KOPT-K1 (cell line): ENCODE data around the gene FGF1.
A peak's percentile ranks its signal among the peaks of the same experiment; 100 is the strongest.

Source experiments
- H3K27ac ChIP-seq: fragments of 200-600 bp; sonication (generic); 2 replicates; pipeline ENCODE4 v1.5.1; 2016; ENCODE audit warnings: antibody characterized with exemption, mild to moderate bottlenecking, low read depth, low read length; ENCODE audit not compliant: poor library complexity, severe bottlenecking
- H3K36me3 ChIP-seq: fragments of 200-600 bp; sonication (generic); 2 replicates; pipeline ENCODE4 v1.5.1; 2017; ENCODE audit warnings: antibody characterized with exemption, mild to moderate bottlenecking, low read length, moderate library complexity; ENCODE audit not compliant: insufficient read depth
- H3K9me3 ChIP-seq: fragments of 200-600 bp; sonication (generic); 2 replicates; pipeline ENCODE4 v1.5.1; 2017; ENCODE audit warnings: antibody characterized with exemption, low read length, mild to moderate bottlenecking; ENCODE audit not compliant: insufficient read depth, poor library complexity, severe bottlenecking

FGF1 gene

GRCh38 chr5:142685418-142686209 lies at the start of gene FGF1:
TSS of gene FGF1 (minus strand) at chr5:142686090. CDS start at chr5:142614127, 71,963 bp downstream.
- Histone ChIP-seq H3K36me3 (no peaks in the 10 kb centered on the region), H3K9me3 (no peaks in the 10 kb centered on the region), H3K27ac (no peak within 1 kb of the TSS)

GRCh38 chr5:142727735-142728047 lies 41.8 kb upstream of the FGF1 start:
- Histone ChIP-seq H3K36me3 (no peaks in the 10 kb centered on the region), H3K27ac (no peak overlapping the region), H3K9me3 (no peaks in the 10 kb centered on the region)

GRCh38 chr5:142726188-142726731 lies 40.4 kb upstream of the FGF1 start:
- no peaks in the 10 kb centered on the region for H3K36me3 ChIP-seq
- no peaks in the 10 kb centered on the region for H3K9me3 ChIP-seq
- H3K27ac ChIP-seq, result no peak overlapping the region

- H3K27ac ChIP-seq, result no peak overlapping the region
- H3K9me3 ChIP-seq, result no peaks in the 10 kb centered on the region
- no peaks in the 10 kb centered on the region for H3K36me3 ChIP-seq
Observed at GRCh38 chr5:142725231-142726187, 39.6 kb upstream of the FGF1 start.

- no peak overlapping the region for H3K27ac ChIP-seq
Observed at GRCh38 chr5:142724821-142725220, 38.9 kb upstream of the FGF1 start.

GRCh38 chr5:142722896-142723295 lies 37.0 kb upstream of the FGF1 start:
- Histone ChIP-seq H3K9me3 (no peaks in the 10 kb centered on the region), H3K36me3 (no peaks in the 10 kb centered on the region), H3K27ac (no peak overlapping the region)

More at GRCh38 chr5:142724821-142725220, 38.9 kb upstream of the FGF1 start:
- no peaks in the 10 kb centered on the region for H3K36me3 ChIP-seq
- H3K9me3 ChIP-seq, result no peaks in the 10 kb centered on the region

GRCh38 chr5:142722146-142722545 lies 36.3 kb upstream of the FGF1 start:
- Histone ChIP-seq H3K27ac (no peak overlapping the region), H3K36me3 (no peaks in the 10 kb centered on the region), H3K9me3 (no peaks in the 10 kb centered on the region)

- no peak overlapping the region for H3K27ac ChIP-seq
- H3K36me3 ChIP-seq, result no peaks in the 10 kb centered on the region
- no peaks in the 10 kb centered on the region for H3K9me3 ChIP-seq
Observed at GRCh38 chr5:142720641-142721271, 34.9 kb upstream of the FGF1 start.

GRCh38 chr5:142719836-142720370 lies 34.0 kb upstream of the FGF1 start:
- H3K36me3 ChIP-seq, result no peaks in the 10 kb centered on the region
- H3K9me3 ChIP-seq, result no peaks in the 10 kb centered on the region
- H3K27ac ChIP-seq, result no peak overlapping the region

GRCh38 chr5:142717582-142718215 lies 31.8 kb upstream of the FGF1 start:
- Histone ChIP-seq H3K27ac (no peak overlapping the region), H3K36me3 (no peaks in the 10 kb centered on the region), H3K9me3 (no peaks in the 10 kb centered on the region)

- Histone ChIP-seq H3K27ac (no peak overlapping the region), H3K9me3 (no peaks in the 10 kb centered on the region), H3K36me3 (no peaks in the 10 kb centered on the region)
Observed at GRCh38 chr5:142716963-142717362, 31.1 kb upstream of the FGF1 start.

GRCh38 chr5:142715291-142715690 lies 29.4 kb upstream of the FGF1 start:
- Histone ChIP-seq H3K27ac (no peak overlapping the region), H3K36me3 (no peaks in the 10 kb centered on the region), H3K9me3 (peaks cover 5% of the 10 kb centered on the region)

- no peaks in the 10 kb centered on the region for H3K36me3 ChIP-seq
- H3K27ac ChIP-seq, result peak overlapping the region; percentile 40
- H3K9me3 ChIP-seq, result peaks cover 5% of the 10 kb centered on the region
Observed at GRCh38 chr5:142713121-142713706, 27.3 kb upstream of the FGF1 start.

- H3K27ac ChIP-seq, result no peak overlapping the region
- H3K36me3 ChIP-seq, result no peaks in the 10 kb centered on the region
- no peaks in the 10 kb centered on the region for H3K9me3 ChIP-seq
Observed at GRCh38 chr5:142703153-142703552, 17.3 kb upstream of the FGF1 start.
